Cardiac muscle cell (in vitro differentiated cells and primary cell): ENCODE measurements around the gene GREB1. TPM values are rescaled to one million over a fixed set of nuclear protein-coding genes. Genes with fewer than 3 reads are reported as not detected.

Source experiments
- DNase-seq, 2 donors: peaks; one replicate each; pipeline versions ENCODE4 v3.0.0 to v3.0.0-alpha.2; 2010 to 2017; ENCODE audit warnings: low read depth in 1 of 2, low spot score in 1 of 2
- H3K27ac ChIP-seq: fragments of 200-600 bp; sonication (generic); 2 replicates; pipeline ENCODE4 v1.5.1; 2016
- H3K27me3 ChIP-seq: fragments of 200-600 bp; sonication (generic); 2 replicates; pipeline ENCODE4 v1.6.0; 2016; ENCODE audit warnings: control low read depth
- H3K36me3 ChIP-seq: fragments of 200-600 bp; sonication (generic); 2 replicates; pipeline ENCODE4 v1.5.1; 2016; ENCODE audit warnings: control low read depth
- H3K4me1 ChIP-seq: fragments of 200-600 bp; sonication (generic); 2 replicates; pipeline ENCODE4 v1.8.1; 2017; ENCODE audit warnings: low read depth, mild to moderate bottlenecking, mixed run types
- H3K4me3 ChIP-seq: fragments of 200-600 bp; sonication (generic); 2 replicates; pipeline ENCODE4 v1.5.1; 2016; ENCODE audit warnings: mild to moderate bottlenecking
- H3K9me3 ChIP-seq: fragments of 200-600 bp; sonication (generic); 2 replicates; pipeline ENCODE4 v1.5.1; 2017; ENCODE audit warnings: low read depth, mild to moderate bottlenecking, control low read depth
- polyA plus RNA-seq: library from polyadenylated mRNA; unstranded; fragments of >200 nt; fragmentation: Nextera tagmentation; extraction: Ambion mirVana; gene quantifications from 2 replicates; pipeline ENCODE4 v1.2.1, GENCODE V29; 2016
- total RNA-seq: library from RNA; depleted of rRNA; stranded (reverse); fragments of >200 nt; gene quantifications from 2 replicates; pipeline ENCODE4 v1.2.3, GENCODE V29; 2016
- TF ChIP-seq, protein P1 (sequence below): IDR thresholded peaks from 2 replicates; pipeline ENCODE4 v1.5.1; 2012; ENCODE audit warnings: low read depth, mild to moderate bottlenecking, low read length

GREB1 gene
- total and polyA plus RNA-seq, 2 experiments from 2014 or later: 27.1 to 50.5 TPM

DNA sequence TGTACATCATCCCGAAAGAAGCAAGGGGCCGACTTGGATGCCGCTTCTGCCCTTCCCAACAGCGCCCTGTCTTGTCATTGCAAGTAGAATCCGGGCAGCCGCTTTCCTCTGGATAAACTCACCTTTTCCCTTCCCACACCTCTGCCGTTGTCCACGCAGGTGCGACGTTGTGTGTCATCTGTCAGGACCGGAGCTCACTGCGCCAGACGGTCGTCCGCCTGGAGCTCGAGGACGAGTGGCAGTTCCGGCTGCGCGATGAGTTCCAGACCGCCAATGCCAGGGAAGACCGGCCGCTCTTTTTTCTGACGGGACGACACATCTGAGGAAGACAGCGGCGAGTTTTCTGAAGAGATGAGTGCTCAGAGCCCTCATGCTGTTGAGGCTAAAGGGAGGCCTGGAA, 106.3 kb downstream of the GREB1 start:
- Histone ChIP-seq H3K27ac (no peak overlapping the region), H3K36me3 (peaks cover 47% of the 10 kb centered on the region), H3K9me3 (no peaks in the 10 kb centered on the region), H3K4me3 (no peak overlapping the region), H3K4me1 (no peaks in the 10 kb centered on the region), H3K27me3 (no peaks in the 10 kb centered on the region)
- TF ChIP-seq, protein P1, sequence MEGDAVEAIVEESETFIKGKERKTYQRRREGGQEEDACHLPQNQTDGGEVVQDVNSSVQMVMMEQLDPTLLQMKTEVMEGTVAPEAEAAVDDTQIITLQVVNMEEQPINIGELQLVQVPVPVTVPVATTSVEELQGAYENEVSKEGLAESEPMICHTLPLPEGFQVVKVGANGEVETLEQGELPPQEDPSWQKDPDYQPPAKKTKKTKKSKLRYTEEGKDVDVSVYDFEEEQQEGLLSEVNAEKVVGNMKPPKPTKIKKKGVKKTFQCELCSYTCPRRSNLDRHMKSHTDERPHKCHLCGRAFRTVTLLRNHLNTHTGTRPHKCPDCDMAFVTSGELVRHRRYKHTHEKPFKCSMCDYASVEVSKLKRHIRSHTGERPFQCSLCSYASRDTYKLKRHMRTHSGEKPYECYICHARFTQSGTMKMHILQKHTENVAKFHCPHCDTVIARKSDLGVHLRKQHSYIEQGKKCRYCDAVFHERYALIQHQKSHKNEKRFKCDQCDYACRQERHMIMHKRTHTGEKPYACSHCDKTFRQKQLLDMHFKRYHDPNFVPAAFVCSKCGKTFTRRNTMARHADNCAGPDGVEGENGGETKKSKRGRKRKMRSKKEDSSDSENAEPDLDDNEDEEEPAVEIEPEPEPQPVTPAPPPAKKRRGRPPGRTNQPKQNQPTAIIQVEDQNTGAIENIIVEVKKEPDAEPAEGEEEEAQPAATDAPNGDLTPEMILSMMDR: no peak
- no peak for DNase-seq

DNA sequence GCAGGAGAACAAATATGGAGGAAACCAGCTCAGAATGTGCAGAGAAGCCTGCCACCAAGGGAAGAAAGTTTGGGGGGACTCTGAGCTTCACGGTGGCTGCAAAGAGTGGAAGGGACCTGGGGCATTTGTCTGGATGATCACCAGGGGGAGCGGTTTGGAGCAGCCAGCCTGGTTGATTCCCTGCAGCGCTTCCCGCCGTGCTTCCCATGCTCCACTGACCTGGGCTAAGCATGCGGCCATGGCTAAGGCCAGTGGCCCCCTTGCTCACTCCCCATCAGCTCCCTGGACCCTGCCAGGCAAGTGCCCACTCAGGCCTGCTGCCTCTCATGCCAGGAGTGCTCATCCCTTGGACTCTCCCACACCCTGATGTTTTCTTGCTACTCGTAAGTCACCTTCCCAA, 109.1 kb downstream of the GREB1 start:
- H3K36me3 ChIP-seq: peaks cover 33% of the 10 kb centered on the region
- no peaks in the 10 kb centered on the region for H3K27me3 ChIP-seq
- DNase-seq: no peak

GRCh38 chr2:11644293-11644692, 110.4 kb downstream of the GREB1 start:
- TF ChIP-seq, protein P1: no peak
- no peak overlapping the region for H3K4me3 ChIP-seq
- peaks cover 23% of the 10 kb centered on the region for H3K36me3 ChIP-seq
- H3K9me3 ChIP-seq: no peaks in the 10 kb centered on the region
- H3K4me1 ChIP-seq: no peaks in the 10 kb centered on the region
- no peak overlapping the region for H3K27ac ChIP-seq
- H3K27me3 ChIP-seq: no peaks in the 10 kb centered on the region
- no peak for DNase-seq

More for the DNA sequence above, 109.1 kb downstream of the GREB1 start:
- Histone ChIP-seq H3K27ac (no peak overlapping the region), H3K4me1 (no peaks in the 10 kb centered on the region), H3K4me3 (no peak overlapping the region), H3K9me3 (no peaks in the 10 kb centered on the region)
- TF ChIP-seq, protein P1: no peak

- Histone ChIP-seq H3K27ac (no peak overlapping the region), H3K27me3 (no peaks in the 10 kb centered on the region), H3K9me3 (no peaks in the 10 kb centered on the region), H3K4me1 (no peaks in the 10 kb centered on the region), H3K4me3 (no peak overlapping the region), H3K36me3 (peaks cover 12% of the 10 kb centered on the region)
- TF ChIP-seq, protein P1: no peak
- no peak for DNase-seq
These were observed 112.7 kb downstream of the GREB1 start for GRCh38 chr2:11646530-11646929.

DNA sequence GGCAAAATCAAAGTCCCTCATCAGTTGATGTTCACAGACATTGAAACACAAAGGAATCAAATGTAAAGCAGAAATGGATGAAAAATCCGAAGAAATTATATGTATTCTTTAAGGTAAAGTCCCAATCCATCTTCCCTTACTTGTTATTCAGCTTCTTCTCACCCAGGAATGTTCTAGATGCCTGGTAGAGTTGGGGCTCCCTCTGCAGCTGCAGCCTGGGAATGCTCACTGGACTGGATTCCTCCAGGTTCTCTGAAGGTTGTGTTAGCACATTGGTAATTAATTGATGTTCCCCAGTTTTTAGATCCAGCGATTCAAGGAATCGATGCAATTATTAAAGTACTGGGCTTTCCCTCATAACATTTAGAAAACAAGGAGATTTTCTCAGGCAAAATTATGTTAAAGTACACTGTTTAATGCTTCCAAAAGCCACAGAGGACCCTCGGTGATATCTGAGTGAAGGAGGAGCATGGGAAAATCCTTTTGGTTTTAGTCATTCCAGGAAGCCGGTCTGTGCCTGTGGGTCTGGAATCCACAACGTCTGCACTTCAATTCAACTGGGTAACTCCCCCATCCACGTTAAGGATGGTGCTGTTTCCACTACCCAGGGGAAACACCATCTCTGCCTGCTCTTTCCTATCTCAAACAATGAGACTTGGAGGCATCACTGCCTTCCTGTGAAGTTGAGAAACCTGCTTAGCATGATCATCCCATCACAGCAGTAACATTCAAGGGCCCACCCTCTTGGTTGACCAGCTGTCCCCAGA, 114.2 kb downstream of the GREB1 start:
- Histone ChIP-seq H3K27me3 (no peaks in the 10 kb centered on the region), H3K4me3 (no peak overlapping the region), H3K9me3 (no peaks in the 10 kb centered on the region), H3K4me1 (no peaks in the 10 kb centered on the region), H3K27ac (no peak overlapping the region), H3K36me3 (peaks cover 8% of the 10 kb centered on the region)
- TF ChIP-seq, protein P1: peak; percentile 59
- DNase-seq: peak in 1 of 2 donors; percentile 42
